HepG2 (cell line): ENCODE results near the gene WNT1. TPM values are rescaled to one million over a fixed set of nuclear protein-coding genes. Genes with fewer than 3 reads are reported as not detected.
A peak's percentile ranks its signal among the peaks of the same experiment; 100 is the strongest.

ENCODE experiments used
- NR2F1 ChIP-seq, 2 experiments: fragments of 450-650 bp in 1 of 2; formaldehyde crosslinking in 1 of 2; IDR thresholded peaks; 2 replicates each; pipeline versions ENCODE4 v1.5.0 to v1.6.1; 2016 to 2020; ENCODE audit warnings: mild to moderate bottlenecking in 1 of 2, missing compliant biosample characterization in 1 of 2, missing genetic modification reagents in 1 of 2, moderate library complexity in 1 of 2
- SAP130 ChIP-seq: IDR thresholded peaks from 2 replicates; pipeline ENCODE4 v1.6.1; 2016; ENCODE audit warnings: low read depth
- SRSF1 ChIP-seq: fragments of 200-400 bp; formaldehyde crosslinking; optimal IDR thresholded peaks from 2 replicates; pipeline ENCODE3; 2017; ENCODE audit warnings: mild to moderate bottlenecking, low read depth, low read length, moderate library complexity
- XRCC5 ChIP-seq: fragments of 200-400 bp; formaldehyde crosslinking; optimal IDR thresholded peaks from 2 replicates; pipeline ENCODE3; 2017; ENCODE audit warnings: mild to moderate bottlenecking, low read length
- ZBTB1 ChIP-seq: sonication (generic); formaldehyde crosslinking; IDR thresholded peaks from 2 replicates; pipeline ENCODE4 v1.4.0; 2020; ENCODE audit warnings: missing genetic modification reagents, borderline replicate concordance
- ZNF318 ChIP-seq: sonication (generic); formaldehyde crosslinking; IDR thresholded peaks from 2 replicates; pipeline ENCODE4 v1.4.0; 2020; ENCODE audit warnings: mild to moderate bottlenecking, missing genetic modification reagents
- ZNF350 ChIP-seq: sonication (generic); formaldehyde crosslinking; IDR thresholded peaks from 2 replicates; pipeline ENCODE4 v1.4.0; 2020; ENCODE audit warnings: mild to moderate bottlenecking, low read depth, missing genetic modification reagents, borderline replicate concordance
- ZNF468 ChIP-seq: sonication (generic); formaldehyde crosslinking; IDR thresholded peaks from 2 replicates; pipeline ENCODE4 v1.8.0; 2022; ENCODE audit warnings: mild to moderate bottlenecking, moderate library complexity, missing genetic modification reagents
- ZNF552 ChIP-seq: sonication (generic); formaldehyde crosslinking; IDR thresholded peaks from 2 replicates; pipeline ENCODE4 v1.9.0; 2022; ENCODE audit warnings: missing genetic modification reagents, mild to moderate bottlenecking, borderline replicate concordance
- ZNF567 ChIP-seq: sonication (generic); formaldehyde crosslinking; IDR thresholded peaks from 2 replicates; pipeline ENCODE4 v1.8.1; 2023; ENCODE audit warnings: mild to moderate bottlenecking, missing genetic modification reagents, borderline replicate concordance
- ZNF672 ChIP-seq: sonication (generic); formaldehyde crosslinking; IDR thresholded peaks from 2 replicates; pipeline ENCODE4 v1.8.1; 2022; ENCODE audit warnings: missing genetic modification reagents
- polyA plus RNA-seq, 8 experiments: library from polyadenylated mRNA; depleted of rRNA in 3 of 8; stranded (reverse) in 7 of 8; unstranded in 1 of 8; fragments of >200 nt; fragmentation: Illumina TruSeq in 4 of 8; extraction: Trizol in 4 of 8; gene quantifications; 2 replicates each; pipeline versions ENCODE4 v1.2.1 to v1.2.3, GENCODE V29; 2011 to 2016; ENCODE audit warnings: low read depth in 4 of 8, missing spikeins in 1 of 8, mixed read lengths in 1 of 8; ENCODE audit not compliant: insufficient read depth in 1 of 8
- total RNA-seq, 5 experiments: library from RNA; depleted of rRNA; stranded (reverse); fragments of >200 nt; fragmentation: Illumina TruSeq; extraction: Trizol; gene quantifications; 2 replicates each; pipeline ENCODE4 v1.2.3, GENCODE V29; 2016; ENCODE audit warnings: low read depth in 1 of 5
- TF ChIP-seq, protein P1 (sequence below): sonication (generic); formaldehyde crosslinking; IDR thresholded peaks from 2 replicates; pipeline ENCODE4 v1.4.0; 2020; ENCODE audit warnings: missing genetic modification reagents
- TF ChIP-seq, protein P2 (sequence below): fragments of 450-650 bp; IDR thresholded peaks from 2 replicates; pipeline ENCODE4 v1.6.1; 2017; ENCODE audit warnings: mild to moderate bottlenecking
- TF ChIP-seq, protein P3 (sequence below): sonication (generic); formaldehyde crosslinking; IDR thresholded peaks from 2 replicates; pipeline ENCODE4 v1.5.0; 2020; ENCODE audit warnings: mild to moderate bottlenecking, missing genetic modification reagents

WNT1 gene
- total and polyA plus RNA-seq, 2 of the 13 experiments (the other 11 are each of a cell fraction or from before 2014, with no cell fraction given): not detected

- TF ChIP-seq ZNF318: no peak
- TF ChIP-seq XRCC5: peak; percentile 75
- TF ChIP-seq ZNF567: no peak
- no peak for TF ChIP-seq ZNF350
- TF ChIP-seq SRSF1: no peak
- TF ChIP-seq ZNF552 (CRISPR knock-in tag): no peak
- TF ChIP-seq, protein P1, sequence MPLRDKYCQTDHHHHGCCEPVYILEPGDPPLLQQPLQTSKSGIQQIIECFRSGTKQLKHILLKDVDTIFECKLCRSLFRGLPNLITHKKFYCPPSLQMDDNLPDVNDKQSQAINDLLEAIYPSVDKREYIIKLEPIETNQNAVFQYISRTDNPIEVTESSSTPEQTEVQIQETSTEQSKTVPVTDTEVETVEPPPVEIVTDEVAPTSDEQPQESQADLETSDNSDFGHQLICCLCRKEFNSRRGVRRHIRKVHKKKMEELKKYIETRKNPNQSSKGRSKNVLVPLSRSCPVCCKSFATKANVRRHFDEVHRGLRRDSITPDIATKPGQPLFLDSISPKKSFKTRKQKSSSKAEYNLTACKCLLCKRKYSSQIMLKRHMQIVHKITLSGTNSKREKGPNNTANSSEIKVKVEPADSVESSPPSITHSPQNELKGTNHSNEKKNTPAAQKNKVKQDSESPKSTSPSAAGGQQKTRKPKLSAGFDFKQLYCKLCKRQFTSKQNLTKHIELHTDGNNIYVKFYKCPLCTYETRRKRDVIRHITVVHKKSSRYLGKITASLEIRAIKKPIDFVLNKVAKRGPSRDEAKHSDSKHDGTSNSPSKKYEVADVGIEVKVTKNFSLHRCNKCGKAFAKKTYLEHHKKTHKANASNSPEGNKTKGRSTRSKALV (CRISPR knock-in tag): peak; percentile 91
- TF ChIP-seq SAP130 (CRISPR knock-in tag): no peak
- no peak for TF ChIP-seq ZBTB1 (CRISPR knock-in tag)
- TF ChIP-seq NR2F1 (CRISPR knock-in tag; IDR thresholded peaks at IDR 0.05): no peak
- TF ChIP-seq, protein P2, sequence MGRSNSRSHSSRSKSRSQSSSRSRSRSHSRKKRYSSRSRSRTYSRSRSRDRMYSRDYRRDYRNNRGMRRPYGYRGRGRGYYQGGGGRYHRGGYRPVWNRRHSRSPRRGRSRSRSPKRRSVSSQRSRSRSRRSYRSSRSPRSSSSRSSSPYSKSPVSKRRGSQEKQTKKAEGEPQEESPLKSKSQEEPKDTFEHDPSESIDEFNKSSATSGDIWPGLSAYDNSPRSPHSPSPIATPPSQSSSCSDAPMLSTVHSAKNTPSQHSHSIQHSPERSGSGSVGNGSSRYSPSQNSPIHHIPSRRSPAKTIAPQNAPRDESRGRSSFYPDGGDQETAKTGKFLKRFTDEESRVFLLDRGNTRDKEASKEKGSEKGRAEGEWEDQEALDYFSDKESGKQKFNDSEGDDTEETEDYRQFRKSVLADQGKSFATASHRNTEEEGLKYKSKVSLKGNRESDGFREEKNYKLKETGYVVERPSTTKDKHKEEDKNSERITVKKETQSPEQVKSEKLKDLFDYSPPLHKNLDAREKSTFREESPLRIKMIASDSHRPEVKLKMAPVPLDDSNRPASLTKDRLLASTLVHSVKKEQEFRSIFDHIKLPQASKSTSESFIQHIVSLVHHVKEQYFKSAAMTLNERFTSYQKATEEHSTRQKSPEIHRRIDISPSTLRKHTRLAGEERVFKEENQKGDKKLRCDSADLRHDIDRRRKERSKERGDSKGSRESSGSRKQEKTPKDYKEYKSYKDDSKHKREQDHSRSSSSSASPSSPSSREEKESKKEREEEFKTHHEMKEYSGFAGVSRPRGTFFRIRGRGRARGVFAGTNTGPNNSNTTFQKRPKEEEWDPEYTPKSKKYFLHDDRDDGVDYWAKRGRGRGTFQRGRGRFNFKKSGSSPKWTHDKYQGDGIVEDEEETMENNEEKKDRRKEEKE: no peak
- TF ChIP-seq ZNF672 (CRISPR knock-in tag): no peak
- TF ChIP-seq, protein P3, sequence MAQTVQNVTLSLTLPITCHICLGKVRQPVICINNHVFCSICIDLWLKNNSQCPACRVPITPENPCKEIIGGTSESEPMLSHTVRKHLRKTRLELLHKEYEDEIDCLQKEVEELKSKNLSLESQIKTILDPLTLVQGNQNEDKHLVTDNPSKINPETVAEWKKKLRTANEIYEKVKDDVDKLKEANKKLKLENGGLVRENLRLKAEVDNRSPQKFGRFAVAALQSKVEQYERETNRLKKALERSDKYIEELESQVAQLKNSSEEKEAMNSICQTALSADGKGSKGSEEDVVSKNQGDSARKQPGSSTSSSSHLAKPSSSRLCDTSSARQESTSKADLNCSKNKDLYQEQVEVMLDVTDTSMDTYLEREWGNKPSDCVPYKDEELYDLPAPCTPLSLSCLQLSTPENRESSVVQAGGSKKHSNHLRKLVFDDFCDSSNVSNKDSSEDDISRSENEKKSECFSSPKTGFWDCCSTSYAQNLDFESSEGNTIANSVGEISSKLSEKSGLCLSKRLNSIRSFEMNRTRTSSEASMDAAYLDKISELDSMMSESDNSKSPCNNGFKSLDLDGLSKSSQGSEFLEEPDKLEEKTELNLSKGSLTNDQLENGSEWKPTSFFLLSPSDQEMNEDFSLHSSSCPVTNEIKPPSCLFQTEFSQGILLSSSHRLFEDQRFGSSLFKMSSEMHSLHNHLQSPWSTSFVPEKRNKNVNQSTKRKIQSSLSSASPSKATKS: no peak
- TF ChIP-seq ZNF468 (CRISPR knock-in tag): no peak
Measured at GRCh38 chr12:48980389-48980952, 2.3 kb downstream of the WNT1 start (continued).
